Chondrocyte (in vitro differentiated cells): ENCODE results near the gene ECE1. TPM values are rescaled to one million over a fixed set of nuclear protein-coding genes. Genes with fewer than 3 reads are reported as not detected.

Experiments
- DNase-seq: peaks from one replicate; pipeline ENCODE4 v3.0.0; 2021; ENCODE audit warnings: mixed read lengths, low spot score
- H3K27ac Mint-ChIP-seq: one replicate; pipeline ENCODE4 v1.8.0; 2021; ENCODE audit warnings: mild to moderate bottlenecking, moderate library complexity, mixed read lengths; ENCODE audit not compliant: unreplicated experiment
- H3K27me3 Mint-ChIP-seq: 2 replicates; pipeline ENCODE4 v1.8.0; 2021; ENCODE audit warnings: low read depth, mixed read lengths
- H3K36me3 Mint-ChIP-seq: 2 replicates; pipeline ENCODE4 v1.8.0; 2021; ENCODE audit warnings: low read depth, mixed read lengths
- H3K4me1 Mint-ChIP-seq: 2 replicates; pipeline ENCODE4 v1.8.0; 2021; ENCODE audit warnings: low read depth, mild to moderate bottlenecking, mixed read lengths
- H3K4me3 Mint-ChIP-seq: one replicate; pipeline ENCODE4 v1.8.0; 2021; ENCODE audit warnings: mild to moderate bottlenecking, moderate library complexity, mixed read lengths; ENCODE audit not compliant: unreplicated experiment
- H3K9me3 Mint-ChIP-seq: 2 replicates; pipeline ENCODE4 v1.8.0; 2021; ENCODE audit warnings: low read depth, mixed read lengths
- total RNA-seq: library from RNA; stranded (reverse); gene quantifications from 3 replicates; pipeline ENCODE4 v1.2.1, GENCODE V29; 2021
- TF ChIP-seq, protein P1 (sequence below): fragments of 200-600 bp; sonication (generic); IDR thresholded peaks from 2 replicates; pipeline ENCODE4 v1.5.0; 2021; ENCODE audit warnings: antibody characterized with exemption, mild to moderate bottlenecking, moderate library complexity

The ECE1 gene
- total RNA-seq, 1 donor from 2014 or later: 98.5 TPM

DNA sequence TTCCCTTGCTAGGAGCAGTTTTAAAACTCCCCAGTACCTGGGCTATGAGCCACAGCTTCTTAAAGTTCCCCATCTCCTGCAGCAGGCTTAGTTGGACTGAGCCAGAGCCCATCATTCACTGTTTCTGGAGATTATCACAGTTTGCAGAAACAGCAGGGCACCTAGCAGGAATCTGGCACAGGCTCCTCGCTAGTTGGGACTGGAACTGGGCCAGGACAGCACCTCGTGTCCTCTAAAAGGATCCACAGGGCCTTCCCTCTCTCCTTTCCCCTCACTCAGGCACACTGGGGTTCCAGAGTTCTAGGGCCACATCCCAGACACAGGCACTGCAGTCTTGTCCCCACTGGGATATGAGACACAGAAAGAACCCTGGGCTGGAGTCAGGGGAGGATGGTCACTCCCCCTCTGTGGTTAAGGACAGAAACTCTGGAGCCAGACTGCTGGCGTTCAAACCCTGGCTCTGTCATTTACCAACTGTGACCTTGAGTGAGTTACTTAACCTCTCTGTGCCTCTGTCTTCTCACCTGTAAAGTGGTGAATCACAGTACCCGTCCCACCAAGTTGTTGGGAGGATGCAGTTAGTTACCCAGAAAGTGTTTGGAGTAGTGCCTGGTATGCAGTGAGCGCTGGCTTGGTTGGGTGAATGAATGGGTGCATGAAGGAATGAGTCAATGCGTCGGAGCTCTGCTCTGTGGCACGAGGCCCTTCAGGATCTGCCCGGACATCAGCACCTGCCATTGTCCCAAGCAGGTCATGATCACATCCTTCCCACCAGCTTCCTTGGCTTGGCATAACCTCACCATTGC is 18.8 kb upstream of the ECE1 start:
- no peaks in the 10 kb centered on the region for H3K9me3 Mint-ChIP-seq
- H3K4me3 Mint-ChIP-seq: no peak overlapping the region
- no peaks in the 10 kb centered on the region for H3K36me3 Mint-ChIP-seq
- peak overlapping the region; percentile 33 for H3K27ac Mint-ChIP-seq
- H3K4me1 Mint-ChIP-seq: peaks cover 71% of the 10 kb centered on the region
- no peak for DNase-seq
- TF ChIP-seq, protein P1, sequence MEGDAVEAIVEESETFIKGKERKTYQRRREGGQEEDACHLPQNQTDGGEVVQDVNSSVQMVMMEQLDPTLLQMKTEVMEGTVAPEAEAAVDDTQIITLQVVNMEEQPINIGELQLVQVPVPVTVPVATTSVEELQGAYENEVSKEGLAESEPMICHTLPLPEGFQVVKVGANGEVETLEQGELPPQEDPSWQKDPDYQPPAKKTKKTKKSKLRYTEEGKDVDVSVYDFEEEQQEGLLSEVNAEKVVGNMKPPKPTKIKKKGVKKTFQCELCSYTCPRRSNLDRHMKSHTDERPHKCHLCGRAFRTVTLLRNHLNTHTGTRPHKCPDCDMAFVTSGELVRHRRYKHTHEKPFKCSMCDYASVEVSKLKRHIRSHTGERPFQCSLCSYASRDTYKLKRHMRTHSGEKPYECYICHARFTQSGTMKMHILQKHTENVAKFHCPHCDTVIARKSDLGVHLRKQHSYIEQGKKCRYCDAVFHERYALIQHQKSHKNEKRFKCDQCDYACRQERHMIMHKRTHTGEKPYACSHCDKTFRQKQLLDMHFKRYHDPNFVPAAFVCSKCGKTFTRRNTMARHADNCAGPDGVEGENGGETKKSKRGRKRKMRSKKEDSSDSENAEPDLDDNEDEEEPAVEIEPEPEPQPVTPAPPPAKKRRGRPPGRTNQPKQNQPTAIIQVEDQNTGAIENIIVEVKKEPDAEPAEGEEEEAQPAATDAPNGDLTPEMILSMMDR: no peak
- no peaks in the 10 kb centered on the region for H3K27me3 Mint-ChIP-seq

- no peak overlapping the region for H3K4me3 Mint-ChIP-seq
- TF ChIP-seq, protein P1: no peak
- no peaks in the 10 kb centered on the region for H3K36me3 Mint-ChIP-seq
- peak overlapping the region; percentile 59 for H3K27ac Mint-ChIP-seq
- H3K27me3 Mint-ChIP-seq: no peaks in the 10 kb centered on the region
- no peak for DNase-seq
- peaks cover 71% of the 10 kb centered on the region for H3K4me1 Mint-ChIP-seq
- H3K9me3 Mint-ChIP-seq: no peaks in the 10 kb centered on the region
Observed at GRCh38 chr1:21308330-21308729, 18.1 kb upstream of the ECE1 start.

GRCh38 chr1:21307663-21308305 is 17.5 kb upstream of the ECE1 start:
- Mint-ChIP-seq H3K36me3 (no peaks in the 10 kb centered on the region), H3K27me3 (no peaks in the 10 kb centered on the region), H3K4me3 (no peak overlapping the region), H3K9me3 (no peaks in the 10 kb centered on the region), H3K27ac (peak overlapping the region; percentile 59), H3K4me1 (peaks cover 71% of the 10 kb centered on the region)
- TF ChIP-seq, protein P1: no peak
- DNase-seq: no peak

DNA sequence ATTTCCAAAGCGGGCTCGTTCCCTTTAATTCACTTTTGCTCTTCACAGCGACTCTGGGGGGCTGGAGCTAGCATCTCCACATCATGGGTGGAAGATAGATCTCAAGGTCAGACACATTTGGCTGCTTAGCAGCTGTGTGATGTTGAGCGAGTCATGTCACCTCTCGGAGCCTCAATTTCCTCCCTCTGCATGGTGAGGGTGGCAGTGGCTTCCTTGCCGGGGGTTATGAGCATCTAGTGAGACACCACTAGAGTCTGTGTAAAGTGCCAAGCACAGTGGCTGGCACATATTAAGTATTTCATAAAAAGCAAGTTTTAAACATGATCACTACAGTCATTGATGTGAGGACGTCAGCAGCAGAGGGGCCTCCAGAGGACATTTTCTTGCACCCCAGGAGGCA is 16.9 kb upstream of the ECE1 start:
- no peak for DNase-seq
- Mint-ChIP-seq H3K4me3 (no peak overlapping the region), H3K36me3 (no peaks in the 10 kb centered on the region), H3K27ac (no peak overlapping the region), H3K9me3 (no peaks in the 10 kb centered on the region), H3K27me3 (no peaks in the 10 kb centered on the region), H3K4me1 (peaks cover 74% of the 10 kb centered on the region)
- TF ChIP-seq, protein P1: no peak

DNA sequence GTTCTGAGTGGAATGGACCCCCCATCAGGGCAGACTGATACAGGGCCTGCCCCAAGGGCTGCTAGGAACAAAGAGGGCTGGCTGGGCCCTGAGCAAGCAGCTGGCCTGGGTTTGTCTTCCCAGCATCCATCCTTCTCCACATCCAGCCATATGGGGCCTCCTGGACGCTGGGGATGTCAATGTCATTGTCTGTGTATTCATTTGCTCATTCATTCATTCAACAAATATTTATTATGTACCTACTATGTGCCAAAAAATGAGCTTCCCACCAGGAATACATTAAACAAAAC is 15.6 kb upstream of the ECE1 start:
- DNase-seq: no peak
- no peak overlapping the region for H3K27ac Mint-ChIP-seq
- H3K27me3 Mint-ChIP-seq: no peaks in the 10 kb centered on the region
- TF ChIP-seq, protein P1: no peak
- H3K4me3 Mint-ChIP-seq: no peak overlapping the region
- no peaks in the 10 kb centered on the region for H3K9me3 Mint-ChIP-seq
- peaks cover 73% of the 10 kb centered on the region for H3K4me1 Mint-ChIP-seq
- no peaks in the 10 kb centered on the region for H3K36me3 Mint-ChIP-seq
